H4 (cell line): ENCODE measurements around the gene ZNF746. TPM values are rescaled to one million over a fixed set of nuclear protein-coding genes. Genes with fewer than 3 reads are reported as not detected.
"Not testable (repeated sequence)": the region's sequence is repeated elsewhere in the genome, so short reads cannot be mapped to it uniquely, and the experiment has no call there.

ENCODE experiments used
- DNase-seq: peaks from one replicate; pipeline ENCODE4 v3.0.0-alpha.2; 2015; ENCODE audit warnings: low spot score
- total RNA-seq: library from RNA; depleted of rRNA; stranded (reverse); fragments of >200 nt; shearing (Covaris generic); gene quantifications from 2 replicates; pipeline ENCODE4 v1.2.3, GENCODE V29; 2014

ZNF746 gene
- total RNA-seq, 1 experiment from 2014 or later, result 12.9 TPM

- no peak for DNase-seq
Measured at GRCh38 chr7:149459540-149460452, 37.8 kb downstream of the ZNF746 start.

- no peak for DNase-seq
Measured at GRCh38 chr7:149459201-149459539, 38.4 kb downstream of the ZNF746 start.

GRCh38 chr7:149458235-149458634, 39.4 kb downstream of the ZNF746 start:
- DNase-seq, result no peak

GRCh38 chr7:149457766-149458165, 39.8 kb downstream of the ZNF746 start:
- no peak for DNase-seq

- DNase-seq, result no peak
Measured at GRCh38 chr7:149456506-149457421, 40.8 kb downstream of the ZNF746 start.

GRCh38 chr7:149455175-149455950, 42.2 kb downstream of the ZNF746 start:
- no peak for DNase-seq

- DNase-seq, result no peak
Measured at GRCh38 chr7:149454750-149455149, 42.9 kb downstream of the ZNF746 start.

- DNase-seq, result no peak
Measured at GRCh38 chr7:149454006-149454405, 43.6 kb downstream of the ZNF746 start.

- DNase-seq, result no peak
Measured at GRCh38 chr7:149450821-149451220, 46.8 kb downstream of the ZNF746 start.

- DNase-seq, result no peak
Measured at GRCh38 chr7:149449897-149450296, 47.7 kb downstream of the ZNF746 start.

- no peak for DNase-seq
Measured at GRCh38 chr7:149448961-149449360, 48.6 kb downstream of the ZNF746 start.

GRCh38 chr7:149446026-149446425, 51.6 kb downstream of the ZNF746 start:
- not testable (repeated sequence) for DNase-seq

- no peak for DNase-seq
Measured at GRCh38 chr7:149444287-149444686, 53.3 kb downstream of the ZNF746 start.

- DNase-seq, result no peak
Measured at GRCh38 chr7:149443523-149443922, 54.1 kb downstream of the ZNF746 start.

GRCh38 chr7:149442924-149443323, 54.7 kb downstream of the ZNF746 start:
- no peak for DNase-seq

- DNase-seq, result no peak
Measured at GRCh38 chr7:149440222-149440621, 57.4 kb downstream of the ZNF746 start.

- DNase-seq, result no peak
Measured at GRCh38 chr7:149436358-149436757, 61.3 kb downstream of the ZNF746 start.

GRCh38 chr7:149433124-149433523, 64.5 kb downstream of the ZNF746 start:
- DNase-seq, result no peak

GRCh38 chr7:149432121-149432691, 65.4 kb downstream of the ZNF746 start:
- DNase-seq, result no peak

- DNase-seq, result no peak
Measured at GRCh38 chr7:149431486-149432120, 66.0 kb downstream of the ZNF746 start.

- no peak for DNase-seq
Measured at GRCh38 chr7:149430192-149430591, 67.4 kb downstream of the ZNF746 start.
